Mononuclear cell (primary cell): ENCODE measurements around the gene TAF3. TPM values are rescaled to one million over a fixed set of nuclear protein-coding genes. Genes with fewer than 3 reads are reported as not detected.
A peak's percentile ranks its signal among the peaks of the same experiment; 100 is the strongest.
"Not testable (repeated sequence)": the region's sequence is repeated elsewhere in the genome, so short reads cannot be mapped to it uniquely, and the experiment has no call there.

Experiments
- H3K27me3 ChIP-seq: 2 replicates; pipeline ENCODE4 v1.6.0; 2011; ENCODE audit warnings: low read length, control low read depth; ENCODE audit not compliant: insufficient read depth
- H3K4me1 ChIP-seq: 2 replicates; pipeline ENCODE4 v1.5.1; 2011; ENCODE audit warnings: mild to moderate bottlenecking, low read length, control low read depth; ENCODE audit not compliant: insufficient read depth
- H3K4me3 ChIP-seq: 2 replicates; pipeline ENCODE4 v1.5.1; 2011; ENCODE audit warnings: mild to moderate bottlenecking, low read length, moderate library complexity
- H3K9me3 ChIP-seq: 2 replicates; pipeline ENCODE4 v1.5.1; 2011; ENCODE audit warnings: low read depth, mild to moderate bottlenecking, control low read depth, low read length
- total RNA-seq: library from RNA; depleted of rRNA; stranded (reverse); fragments of >200 nt; gene quantifications from one replicate; pipeline ENCODE4 v1.2.3, GENCODE V29; 2012

TAF3 gene
- total RNA-seq, 1 donor, result 6.7 TPM

DNA sequence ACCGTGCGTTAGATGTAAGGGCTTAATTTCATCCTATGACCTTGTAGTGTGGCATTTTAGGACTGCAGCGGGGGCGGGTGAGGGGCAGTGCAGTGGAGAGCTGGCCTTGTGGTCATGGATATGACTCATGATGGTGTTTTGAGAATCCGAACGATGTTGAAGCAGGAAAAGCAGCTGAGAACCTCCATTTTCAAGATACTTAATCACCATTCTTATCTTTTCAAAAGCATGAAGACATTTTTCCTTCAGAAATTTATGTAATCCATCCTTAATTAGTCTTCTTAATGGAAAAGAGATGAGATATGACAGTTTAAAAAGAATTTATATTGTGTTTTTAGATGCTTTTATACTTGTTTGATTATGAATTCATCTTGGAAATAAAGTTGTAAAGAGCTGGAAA lies 20.7 kb upstream of the TAF3 start:
- no peaks in the 10 kb centered on the region for H3K4me1 ChIP-seq
- H3K9me3 ChIP-seq, result no peaks in the 10 kb centered on the region
- no peak overlapping the region for H3K4me3 ChIP-seq
- no peaks in the 10 kb centered on the region for H3K27me3 ChIP-seq

DNA sequence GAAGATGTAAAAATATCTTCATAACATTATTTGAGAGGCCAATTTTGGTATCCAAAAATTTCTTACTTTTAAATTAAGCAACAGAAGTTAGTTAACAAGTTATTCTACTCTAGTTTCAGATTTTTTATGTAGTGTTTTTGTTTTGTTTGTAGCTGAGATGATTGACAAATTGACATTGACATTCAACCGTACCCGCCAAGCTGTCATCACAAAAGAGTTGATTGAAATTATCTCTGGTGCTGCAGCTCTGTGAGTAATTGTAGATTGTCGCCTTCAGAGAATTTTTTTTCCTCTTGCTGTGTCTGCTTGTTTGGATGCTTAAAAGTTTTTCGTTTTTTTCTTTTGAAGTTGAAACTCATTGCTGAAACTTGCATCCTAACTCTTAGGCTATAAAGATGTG lies 15.7 kb upstream of the TAF3 start:
- Histone ChIP-seq H3K9me3 (no peaks in the 10 kb centered on the region), H3K27me3 (no peaks in the 10 kb centered on the region), H3K4me3 (no peak overlapping the region), H3K4me1 (no peaks in the 10 kb centered on the region)

GRCh38 chr10:7804216-7804615 lies 14.1 kb upstream of the TAF3 start:
- Histone ChIP-seq H3K9me3 (no peaks in the 10 kb centered on the region), H3K4me1 (no peaks in the 10 kb centered on the region), H3K4me3 (no peak overlapping the region)

GRCh38 chr10:7804741-7805140 lies 13.6 kb upstream of the TAF3 start:
- Histone ChIP-seq H3K4me3 (no peak overlapping the region), H3K9me3 (no peaks in the 10 kb centered on the region), H3K27me3 (no peaks in the 10 kb centered on the region), H3K4me1 (no peaks in the 10 kb centered on the region)

More at GRCh38 chr10:7804216-7804615, 14.1 kb upstream of the TAF3 start:
- no peaks in the 10 kb centered on the region for H3K27me3 ChIP-seq

GRCh38 chr10:7808686-7809267 lies 9.5 kb upstream of the TAF3 start:
- H3K9me3 ChIP-seq, result no peaks in the 10 kb centered on the region
- H3K27me3 ChIP-seq, result no peaks in the 10 kb centered on the region
- no peak overlapping the region for H3K4me3 ChIP-seq
- H3K4me1 ChIP-seq, result no peaks in the 10 kb centered on the region

DNA sequence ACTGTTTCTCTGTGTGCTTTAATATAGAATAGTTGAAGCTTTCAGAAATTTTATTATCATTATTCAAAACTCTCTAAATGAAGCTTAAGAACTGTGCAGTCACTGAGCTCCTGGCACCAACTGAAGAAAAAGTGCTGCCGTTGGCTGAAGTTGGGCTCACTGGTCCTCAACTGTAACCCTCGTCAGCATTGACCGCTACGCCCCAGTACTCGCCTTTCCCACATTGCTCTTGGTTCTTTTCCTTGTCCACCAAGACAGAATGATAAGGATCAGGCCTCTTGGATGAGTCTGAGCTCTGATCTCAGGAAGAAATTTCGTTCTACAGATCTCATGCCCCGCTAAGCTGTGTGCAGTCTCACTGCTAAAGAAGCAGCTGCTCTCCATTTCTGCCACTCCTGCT lies 7.9 kb upstream of the TAF3 start:
- H3K4me1 ChIP-seq, result no peaks in the 10 kb centered on the region
- H3K9me3 ChIP-seq, result no peaks in the 10 kb centered on the region
- no peak overlapping the region for H3K4me3 ChIP-seq
- no peaks in the 10 kb centered on the region for H3K27me3 ChIP-seq

- no peaks in the 10 kb centered on the region for H3K9me3 ChIP-seq
These were observed 7.3 kb upstream of the TAF3 start for GRCh38 chr10:7811000-7811399.

GRCh38 chr10:7811743-7812142 lies 6.6 kb upstream of the TAF3 start:
- not testable (repeated sequence) for H3K4me3 ChIP-seq, H3K9me3 ChIP-seq, H3K27me3 ChIP-seq, H3K4me1 ChIP-seq

More at GRCh38 chr10:7811000-7811399, 7.3 kb upstream of the TAF3 start:
- Histone ChIP-seq H3K4me1 (no peaks in the 10 kb centered on the region), H3K27me3 (no peaks in the 10 kb centered on the region), H3K4me3 (no peak overlapping the region)

GRCh38 chr10:7813481-7813880 lies 4.8 kb upstream of the TAF3 start:
- Histone ChIP-seq H3K27me3 (no peaks in the 10 kb centered on the region), H3K4me3 (no peak overlapping the region), H3K9me3 (no peaks in the 10 kb centered on the region), H3K4me1 (peaks cover 8% of the 10 kb centered on the region)

GRCh38 chr10:7817576-7817975 lies 729 bp upstream of the TAF3 start:
- H3K27me3 ChIP-seq, result no peaks in the 10 kb centered on the region
- H3K9me3 ChIP-seq, result no peaks in the 10 kb centered on the region
- peaks cover 22% of the 10 kb centered on the region for H3K4me1 ChIP-seq
- H3K4me3 ChIP-seq, result peak overlapping the region; percentile 91

DNA sequence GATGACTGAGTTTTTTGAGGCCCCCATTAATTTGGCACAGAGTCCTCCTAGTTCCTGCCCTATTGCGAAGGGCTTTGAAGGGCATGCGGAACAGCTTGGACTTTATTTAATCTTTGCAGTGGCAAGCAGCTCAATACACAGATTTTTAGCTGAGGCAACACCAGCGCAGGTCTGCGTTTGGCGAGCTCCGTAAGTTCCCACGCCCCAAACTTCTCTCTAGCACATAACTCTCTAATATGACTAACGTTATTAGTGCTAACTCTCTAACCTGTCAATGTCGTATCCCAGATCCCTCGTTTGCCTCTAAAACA lies 366 bp upstream of the TAF3 start:
- peak overlapping the region; percentile 91 for H3K4me3 ChIP-seq
- peaks cover 22% of the 10 kb centered on the region for H3K4me1 ChIP-seq
- H3K27me3 ChIP-seq, result no peaks in the 10 kb centered on the region
- H3K9me3 ChIP-seq, result no peaks in the 10 kb centered on the region

- Histone ChIP-seq H3K27me3 (no peaks in the 10 kb centered on the region), H3K4me3 (peak overlapping the region; percentile 91), H3K4me1 (peaks cover 22% of the 10 kb centered on the region), H3K9me3 (no peaks in the 10 kb centered on the region)
These were observed 786 bp downstream of the TAF3 start for GRCh38 chr10:7819121-7819460.

DNA sequence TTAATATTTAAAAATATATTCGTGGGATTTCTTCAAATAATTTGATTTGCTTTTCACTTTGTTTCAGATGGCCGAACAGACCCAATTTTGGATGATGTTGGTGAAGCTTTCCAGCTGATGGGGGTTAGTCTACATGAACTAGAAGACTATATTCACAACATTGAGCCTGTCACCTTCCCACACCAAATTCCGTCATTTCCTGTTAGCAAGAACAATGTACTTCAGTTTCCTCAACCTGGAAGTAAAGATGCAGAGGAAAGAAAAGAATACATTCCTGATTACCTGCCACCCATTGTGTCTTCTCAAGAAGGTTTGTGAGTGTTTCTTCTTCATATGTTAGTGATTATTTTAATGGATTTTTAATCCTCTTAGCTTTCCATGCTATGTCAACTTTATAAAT lies 5.9 kb downstream of the TAF3 start:
- Histone ChIP-seq H3K27me3 (no peaks in the 10 kb centered on the region), H3K4me1 (peaks cover 8% of the 10 kb centered on the region), H3K4me3 (no peak overlapping the region), H3K9me3 (no peaks in the 10 kb centered on the region)

DNA sequence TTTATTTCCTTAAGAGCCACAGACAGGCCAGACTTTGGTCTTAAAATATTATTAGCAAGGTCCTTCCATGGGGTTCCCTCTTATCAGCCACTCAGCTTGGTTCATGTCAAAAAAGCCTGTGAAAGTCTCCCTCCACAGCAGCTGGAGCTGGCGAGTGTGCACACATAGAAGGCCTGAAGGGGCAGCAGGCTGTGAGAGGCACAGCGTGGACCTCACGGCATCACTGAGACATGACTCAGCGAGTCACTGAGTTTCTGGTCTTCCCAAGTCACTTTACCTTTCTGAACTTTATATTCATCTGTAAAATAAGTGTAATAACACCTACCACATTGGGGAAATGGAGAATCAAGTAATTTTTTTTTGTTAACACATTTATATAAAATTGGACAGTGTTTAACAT lies 8.7 kb downstream of the TAF3 start:
- Histone ChIP-seq H3K4me1 (no peaks in the 10 kb centered on the region), H3K4me3 (no peak overlapping the region), H3K9me3 (no peaks in the 10 kb centered on the region), H3K27me3 (no peaks in the 10 kb centered on the region)

GRCh38 chr10:7829289-7829834 lies 11.1 kb downstream of the TAF3 start:
- Histone ChIP-seq H3K9me3 (no peaks in the 10 kb centered on the region), H3K4me3 (no peak overlapping the region), H3K27me3 (no peaks in the 10 kb centered on the region), H3K4me1 (peaks cover 4% of the 10 kb centered on the region)

- no peaks in the 10 kb centered on the region for H3K9me3 ChIP-seq
- H3K4me3 ChIP-seq, result no peak overlapping the region
- no peaks in the 10 kb centered on the region for H3K27me3 ChIP-seq
- H3K4me1 ChIP-seq, result peaks cover 4% of the 10 kb centered on the region
These were observed 13.8 kb downstream of the TAF3 start for GRCh38 chr10:7832060-7832459.
